AG04449 (cell line): ENCODE results near the gene TLX1.
A peak's percentile ranks its signal among the peaks of the same experiment; 100 is the strongest.

Experiments used
- CTCF ChIA-PET: fragments of 350-600 bp; formaldehyde crosslinking; extraction: SDS; loops from one replicate; lab custom pipeline; 2021; ENCODE audit warnings: antibody characterized with exemption; lab: Yijun Ruan, JAX
- POLR2A ChIA-PET: fragments of 400-600, 350-600 bp; formaldehyde crosslinking; extraction: SDS; loops from one replicate; lab custom pipeline; 2020; ENCODE audit warnings: antibody characterized with exemption, inconsistent platforms; lab: Yijun Ruan, JAX
- DNase-seq: peaks from one replicate; pipeline ENCODE4 v3.0.0-alpha.2; 2010; ENCODE audit warnings: low read depth, low spot score
- H3K4me3 ChIP-seq: 2 replicates; pipeline ENCODE4 v1.5.1; 2011; ENCODE audit warnings: low read depth, mild to moderate bottlenecking, control low read depth, low read length
- TF ChIP-seq, protein P1 (sequence below): IDR thresholded peaks from one replicate; pipeline ENCODE4 v1.5.1; 2011; ENCODE audit warnings: mild to moderate bottlenecking, moderate library complexity, low read length, control low read depth, inconsistent platforms; ENCODE audit not compliant: insufficient read depth; ENCODE audit errors: missing control alignments

TLX1 gene

DNA sequence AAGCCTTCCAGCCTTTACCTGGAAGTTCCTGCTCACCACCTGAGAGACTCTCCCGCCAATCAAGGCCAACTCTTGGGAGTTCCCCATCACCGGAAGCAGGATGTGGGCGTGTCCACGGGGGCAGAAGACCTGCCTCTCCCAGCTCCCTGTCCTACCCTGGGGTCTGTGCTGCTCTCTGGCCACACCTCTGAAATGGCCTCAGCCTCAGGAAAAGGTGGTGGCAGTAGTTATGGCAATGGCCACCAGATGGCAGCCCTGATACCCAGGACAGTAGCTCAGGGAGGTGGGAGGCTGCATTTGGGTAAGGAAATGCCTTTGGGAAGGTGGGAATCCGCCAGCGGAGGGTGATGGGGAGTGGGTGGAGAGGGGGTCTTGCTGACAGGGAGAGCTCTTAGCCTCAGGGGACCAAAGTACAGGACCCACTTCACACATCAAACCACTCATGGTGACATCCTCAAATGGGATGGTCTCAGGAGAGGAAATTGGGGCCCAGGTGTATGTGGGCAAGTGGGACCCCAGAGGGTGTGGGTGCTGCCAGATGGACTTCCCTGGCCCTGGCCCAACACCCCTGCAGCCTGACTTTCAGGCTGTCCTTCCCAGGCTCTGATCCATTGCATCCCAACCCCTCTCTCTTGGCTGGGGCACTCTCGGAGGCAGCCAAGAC is 35.4 kb upstream of the TLX1 start:
- no peak overlapping the region for H3K4me3 ChIP-seq
- DNase-seq: no peak

GRCh38 chr10:101096378-101096777 is 34.7 kb upstream of the TLX1 start:
- no peak for DNase-seq
- TF ChIP-seq, protein P1, sequence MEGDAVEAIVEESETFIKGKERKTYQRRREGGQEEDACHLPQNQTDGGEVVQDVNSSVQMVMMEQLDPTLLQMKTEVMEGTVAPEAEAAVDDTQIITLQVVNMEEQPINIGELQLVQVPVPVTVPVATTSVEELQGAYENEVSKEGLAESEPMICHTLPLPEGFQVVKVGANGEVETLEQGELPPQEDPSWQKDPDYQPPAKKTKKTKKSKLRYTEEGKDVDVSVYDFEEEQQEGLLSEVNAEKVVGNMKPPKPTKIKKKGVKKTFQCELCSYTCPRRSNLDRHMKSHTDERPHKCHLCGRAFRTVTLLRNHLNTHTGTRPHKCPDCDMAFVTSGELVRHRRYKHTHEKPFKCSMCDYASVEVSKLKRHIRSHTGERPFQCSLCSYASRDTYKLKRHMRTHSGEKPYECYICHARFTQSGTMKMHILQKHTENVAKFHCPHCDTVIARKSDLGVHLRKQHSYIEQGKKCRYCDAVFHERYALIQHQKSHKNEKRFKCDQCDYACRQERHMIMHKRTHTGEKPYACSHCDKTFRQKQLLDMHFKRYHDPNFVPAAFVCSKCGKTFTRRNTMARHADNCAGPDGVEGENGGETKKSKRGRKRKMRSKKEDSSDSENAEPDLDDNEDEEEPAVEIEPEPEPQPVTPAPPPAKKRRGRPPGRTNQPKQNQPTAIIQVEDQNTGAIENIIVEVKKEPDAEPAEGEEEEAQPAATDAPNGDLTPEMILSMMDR: no peak
- H3K4me3 ChIP-seq: no peak overlapping the region
- CTCF ChIA-PET: interaction anchor here (0.8 to 22.4 kb wide), 26 partner anchors 11 to 475 kb away, joined by 3 to 556 read pairs (median 10); partner anchors contain the start of genes KAZALD1 and TLX1
- POLR2A ChIA-PET: interaction anchor here (1.1 kb wide), 1 partner anchor 46 kb away, joined by 3 read pairs; no protein-coding TSS in a partner anchor

More for the DNA sequence above, 35.4 kb upstream of the TLX1 start:
- ChIA-PET POLR2A (interaction anchor here (1.1 kb wide), 1 partner anchor 47 kb away, joined by 3 read pairs; no protein-coding TSS in a partner anchor), CTCF (interaction anchor here (0.7 to 22.4 kb wide), 36 partner anchors 8 to 774 kb away, joined by 3 to 556 read pairs (median 5); partner anchors contain the start of genes DPCD, KAZALD1, POLL and TLX1)
- TF ChIP-seq, protein P1: peak; percentile 92

- DNase-seq: no peak
- ChIA-PET POLR2A (no interaction called here), CTCF (interaction anchor here (1.0 to 22.4 kb wide), 13 partner anchors 10 to 58 kb away, joined by 3 to 556 read pairs (median 27); partner anchors contain the start of genes KAZALD1 and TLX1)
- no peak overlapping the region for H3K4me3 ChIP-seq
- TF ChIP-seq, protein P1: no peak
These were observed 33.2 kb upstream of the TLX1 start for GRCh38 chr10:101097881-101098280.

- ChIA-PET POLR2A (no interaction called here), CTCF (interaction anchor here (1.2 to 22.4 kb wide), 4 partner anchors 8 to 41 kb away, joined by 3 to 556 read pairs (median 46); no protein-coding TSS in a partner anchor)
- DNase-seq: no peak
- H3K4me3 ChIP-seq: no peak overlapping the region
- TF ChIP-seq, protein P1: no peak
These were observed 31.2 kb upstream of the TLX1 start for GRCh38 chr10:101099901-101100300.

DNA sequence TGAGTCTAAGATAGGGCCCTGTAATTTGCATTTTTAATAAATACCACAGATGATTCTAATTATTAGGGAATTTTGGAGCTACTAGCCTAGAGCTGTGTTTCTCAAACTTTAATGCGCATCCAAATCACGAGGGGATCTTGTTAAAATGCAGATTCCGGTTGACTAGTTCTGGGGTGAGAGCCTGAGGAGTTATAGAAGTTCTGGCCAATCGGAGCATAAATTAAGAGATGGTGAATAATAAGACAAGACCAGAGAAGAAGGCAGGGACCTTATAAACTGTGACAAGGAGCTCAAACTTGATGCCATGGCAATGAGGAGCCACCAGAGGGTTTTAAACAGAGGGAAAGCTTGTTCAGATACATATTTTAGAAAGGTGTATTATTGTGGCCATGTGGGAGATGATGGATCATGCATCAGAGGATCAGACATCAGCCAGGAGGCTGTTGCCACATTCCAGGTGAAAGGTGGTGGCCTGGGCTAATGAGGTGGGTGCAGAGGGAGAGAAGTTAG is 29.7 kb upstream of the TLX1 start:
- CTCF ChIA-PET: interaction anchor here (1.1 to 22.4 kb wide), 4 partner anchors 9 to 39 kb away, joined by 3 to 556 read pairs (median 4); no protein-coding TSS in a partner anchor
- POLR2A ChIA-PET: no interaction called here
- no peak for DNase-seq
- no peak overlapping the region for H3K4me3 ChIP-seq
- TF ChIP-seq, protein P1: no peak

- no peak overlapping the region for H3K4me3 ChIP-seq
- ChIA-PET CTCF (interaction anchor here (0.7 to 22.4 kb wide), 3 partner anchors 9 to 37 kb away, joined by 3 to 556 read pairs (median 7); no protein-coding TSS in a partner anchor), POLR2A (interaction anchor here (0.6 kb wide), 1 partner anchor 55 kb away, joined by 3 read pairs; no protein-coding TSS in a partner anchor)
- no peak for DNase-seq
- TF ChIP-seq, protein P1: no peak
These were observed 27.7 kb upstream of the TLX1 start for GRCh38 chr10:101103430-101103829.
